Measurements from ENCODE around the gene CYP4F8. TPM values are rescaled to one million over a fixed set of nuclear protein-coding genes. Genes with fewer than 3 reads are reported as not detected.

The CYP4F8 gene
- total and polyA plus RNA-seq, 9 donors = 1.1 TPM; not detected in 8

- no peaks in the 10 kb centered on the region for H3K36me3 ChIP-seq
- 45 to 69% (median 68%) methylated on average over 4 of the region's 4 CpGs for WGBS, 3 donors
- no peaks in the 10 kb centered on the region for H3K27me3 ChIP-seq
- TF ChIP-seq POLR2A (IDR thresholded peaks at IDR 0.05) = no peak
- H3K27ac ChIP-seq = no peak overlapping the region
- no peak overlapping the region for H3K4me3 ChIP-seq
- H3K4me1 ChIP-seq (ENCODE audit: insufficient read depth) = no peaks in the 10 kb centered on the region
- H3K9me3 ChIP-seq = no peaks in the 10 kb centered on the region
- DNase-seq = no peak
- intact Hi-C loops (cut with DNase I) = no loop called here
Observed at GRCh38 chr19:15666883-15667282, 51.9 kb downstream of the CYP4F8 start.

- H3K4me1 ChIP-seq (ENCODE audit: insufficient read depth) = peaks cover 2% of the 10 kb centered on the region
- no peaks in the 10 kb centered on the region for H3K36me3 ChIP-seq
- H3K4me3 ChIP-seq = no peak overlapping the region
- no peaks in the 10 kb centered on the region for H3K9me3 ChIP-seq
- no peaks in the 10 kb centered on the region for H3K27me3 ChIP-seq
- WGBS, 3 donors = 59 to 64% (median 63%) methylated on average over 3 of the region's 3 CpGs
- intact Hi-C loops (cut with DNase I) = no loop called here
- no peak overlapping the region for H3K27ac ChIP-seq
- no peak for DNase-seq
- TF ChIP-seq EP300 (IDR thresholded peaks at IDR 0.05) (no peak), POLR2A (IDR thresholded peaks at IDR 0.05) (no peak), CTCF (IDR thresholded peaks at IDR 0.05) (no peak)
Observed at GRCh38 chr19:15669440-15669839, 54.4 kb downstream of the CYP4F8 start.

GRCh38 chr19:15669891-15670290, 54.9 kb downstream of the CYP4F8 start:
- H3K27ac ChIP-seq = no peak overlapping the region
- intact Hi-C loops (cut with DNase I) = no loop called here

GRCh38 chr19:15671237-15671821, 56.3 kb downstream of the CYP4F8 start:
- no peaks in the 10 kb centered on the region for H3K36me3 ChIP-seq
- H3K4me1 ChIP-seq (ENCODE audit: insufficient read depth) = peaks cover 2% of the 10 kb centered on the region
- no peaks in the 10 kb centered on the region for H3K9me3 ChIP-seq
- no peak overlapping the region for H3K27ac ChIP-seq
- H3K4me3 ChIP-seq = no peak overlapping the region
- DNase-seq = no peak
- 63 to 65% (median 64%) methylated on average over 5 of the region's 5 CpGs for WGBS, 3 donors
- intact Hi-C loops (cut with DNase I) = no loop called here
- TF ChIP-seq CTCF (IDR thresholded peaks at IDR 0.05) = no peak
- TF ChIP-seq EP300 (IDR thresholded peaks at IDR 0.05) = no peak
- no peak for TF ChIP-seq POLR2A (IDR thresholded peaks at IDR 0.05)
- no peaks in the 10 kb centered on the region for H3K27me3 ChIP-seq

More at GRCh38 chr19:15669891-15670290, 54.9 kb downstream of the CYP4F8 start:
- Histone ChIP-seq H3K4me1 (ENCODE audit: insufficient read depth) (peaks cover 2% of the 10 kb centered on the region), H3K9me3 (no peaks in the 10 kb centered on the region), H3K27me3 (no peaks in the 10 kb centered on the region), H3K4me3 (no peak overlapping the region), H3K36me3 (no peaks in the 10 kb centered on the region)
- WGBS, 3 donors = 43 to 78% (median 70%) methylated on average over 4 of the region's 4 CpGs
- TF ChIP-seq POLR2A (IDR thresholded peaks at IDR 0.05) (no peak), EP300 (IDR thresholded peaks at IDR 0.05) (no peak), CTCF (IDR thresholded peaks at IDR 0.05) (no peak)
- no peak for DNase-seq

GRCh38 chr19:15671891-15672579, 57.0 kb downstream of the CYP4F8 start:
- peaks cover 2% of the 10 kb centered on the region for H3K4me1 ChIP-seq (ENCODE audit: insufficient read depth)
- no peaks in the 10 kb centered on the region for H3K36me3 ChIP-seq
- no peak for DNase-seq
- H3K27ac ChIP-seq = peak overlapping the region in 1 of 2 donors; percentile 59
- H3K4me3 ChIP-seq = no peak overlapping the region
- H3K27me3 ChIP-seq = no peaks in the 10 kb centered on the region
- TF ChIP-seq POLR2A (IDR thresholded peaks at IDR 0.05) = no peak
- TF ChIP-seq EP300 (IDR thresholded peaks at IDR 0.05) = no peak
- no peak for TF ChIP-seq CTCF (IDR thresholded peaks at IDR 0.05)
- WGBS, 3 donors = 41 to 49% (median 45%) methylated on average over 10 of the region's 10 CpGs
- intact Hi-C loops (cut with DNase I) = no loop called here
- no peaks in the 10 kb centered on the region for H3K9me3 ChIP-seq
